ENCODE results near the gene HAGH. TPM values are rescaled to one million over a fixed set of nuclear protein-coding genes. Genes with fewer than 3 reads are reported as not detected.

The HAGH gene
- total RNA-seq, 1 experiment from 2014 or later, result 48.1 TPM

- Histone ChIP-seq H3K27me3 (replicated peaks; ENCODE audit: control insufficient read depth, insufficient read depth, low read length) (no peaks in the 10 kb centered on the region), H3K4me1 (peaks cover 8% of the 10 kb centered on the region), H3K9me3 (no peaks in the 10 kb centered on the region), H3K4me3 (ENCODE audit: low read depth, low read length) (peak within 1 kb of the TSS; percentile 93), H3K36me3 (ENCODE audit: control insufficient read depth, insufficient read depth, low read length) (no peaks in the 10 kb centered on the region)
- Mint-ChIP-seq H3K27me3 (ENCODE audit: insufficient read depth, unreplicated experiment) (no peaks in the 10 kb centered on the region), H3K4me1 (ENCODE audit: low read depth, unreplicated experiment) (no peaks in the 10 kb centered on the region), H3K9me3 (ENCODE audit: unreplicated experiment) (no peaks in the 10 kb centered on the region), H3K4me3 (ENCODE audit: unreplicated experiment) (peak within 1 kb of the TSS; percentile 78), H3K36me3 (ENCODE audit: insufficient read depth, unreplicated experiment) (peaks cover 70% of the 10 kb centered on the region), H3K27ac (ENCODE audit: unreplicated experiment) (peak within 1 kb of the TSS; percentile 58)
- TF ChIP-seq, protein P1, sequence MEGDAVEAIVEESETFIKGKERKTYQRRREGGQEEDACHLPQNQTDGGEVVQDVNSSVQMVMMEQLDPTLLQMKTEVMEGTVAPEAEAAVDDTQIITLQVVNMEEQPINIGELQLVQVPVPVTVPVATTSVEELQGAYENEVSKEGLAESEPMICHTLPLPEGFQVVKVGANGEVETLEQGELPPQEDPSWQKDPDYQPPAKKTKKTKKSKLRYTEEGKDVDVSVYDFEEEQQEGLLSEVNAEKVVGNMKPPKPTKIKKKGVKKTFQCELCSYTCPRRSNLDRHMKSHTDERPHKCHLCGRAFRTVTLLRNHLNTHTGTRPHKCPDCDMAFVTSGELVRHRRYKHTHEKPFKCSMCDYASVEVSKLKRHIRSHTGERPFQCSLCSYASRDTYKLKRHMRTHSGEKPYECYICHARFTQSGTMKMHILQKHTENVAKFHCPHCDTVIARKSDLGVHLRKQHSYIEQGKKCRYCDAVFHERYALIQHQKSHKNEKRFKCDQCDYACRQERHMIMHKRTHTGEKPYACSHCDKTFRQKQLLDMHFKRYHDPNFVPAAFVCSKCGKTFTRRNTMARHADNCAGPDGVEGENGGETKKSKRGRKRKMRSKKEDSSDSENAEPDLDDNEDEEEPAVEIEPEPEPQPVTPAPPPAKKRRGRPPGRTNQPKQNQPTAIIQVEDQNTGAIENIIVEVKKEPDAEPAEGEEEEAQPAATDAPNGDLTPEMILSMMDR (IDR thresholded peaks at IDR 0.05; ENCODE audit: insufficient read depth in 1 of 2, low read depth in 1 of 2, low read length in 1 of 2, severe bottlenecking in 1 of 2, unreplicated experiment in 1 of 2), result no peak
- intact Hi-C loops (cut with micrococcal nuclease; ENCODE audit: unreplicated experiment), result no loop called here
- no TSS peak for BruUV-seq (replicated peaks)
- DNase-seq, result no peak
- CTCF ChIA-PET, result no interaction called here
- POLR2A ChIA-PET, result interaction anchor here (2.0 kb wide), 1 partner anchor 11 kb away, joined by 18 read pairs; the partner anchor contains the start of genes NUBP2 and SPSB3
Measured at GRCh38 chr16:1771188-1771863, 55.3 kb downstream of the HAGH start, which contains the start of gene NME3. TSS of gene NME3 (minus strand) at chr16:1771543. CDS start at chr16:1771534, 9 bp downstream.

DNA sequence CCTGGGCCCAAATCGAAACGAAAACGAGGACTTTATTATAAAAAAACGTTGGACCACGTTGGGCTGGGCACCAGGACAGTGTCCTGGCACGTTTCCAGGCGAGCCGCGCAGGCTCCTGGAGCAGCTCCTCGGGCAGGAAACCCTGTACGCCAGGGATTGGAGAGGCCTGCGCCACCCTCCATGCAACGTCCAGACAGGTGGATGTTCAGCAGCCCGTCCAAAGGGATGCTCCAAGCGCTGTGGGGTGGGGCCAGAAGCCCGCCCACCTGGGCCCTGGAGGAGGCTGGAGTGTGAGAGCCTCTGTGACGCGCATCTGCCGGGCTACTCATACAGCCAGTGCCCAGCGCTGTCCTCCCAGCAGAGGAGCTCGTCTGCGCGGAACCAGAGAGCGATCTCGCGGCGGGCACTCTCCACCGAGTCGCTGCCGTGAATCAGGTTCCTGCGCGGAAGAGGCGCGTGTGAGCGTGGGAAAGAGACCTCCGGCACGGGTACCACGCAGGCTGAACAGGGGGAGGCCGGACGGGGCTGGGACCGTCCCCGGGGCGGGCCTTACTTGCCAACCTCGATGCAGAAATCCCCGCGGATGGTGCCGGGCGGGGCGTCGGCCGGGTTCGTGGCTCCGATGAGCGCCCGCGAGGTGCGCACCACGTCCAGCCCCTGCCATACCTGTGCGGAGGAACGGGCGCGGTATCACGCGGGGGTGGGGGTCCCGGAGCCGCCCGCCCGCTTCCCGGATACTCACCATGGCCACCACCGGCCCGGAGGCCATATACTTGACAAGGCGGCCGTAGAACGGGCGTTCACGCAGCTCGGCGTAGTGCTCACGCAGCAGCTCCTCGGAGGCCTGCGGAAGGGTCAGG lies 56.1 kb downstream of the HAGH start:
- Mint-ChIP-seq H3K36me3 (ENCODE audit: insufficient read depth, unreplicated experiment) (peaks cover 70% of the 10 kb centered on the region), H3K9me3 (ENCODE audit: unreplicated experiment) (no peaks in the 10 kb centered on the region), H3K4me3 (ENCODE audit: unreplicated experiment) (no peak overlapping the region), H3K4me1 (ENCODE audit: low read depth, unreplicated experiment) (no peaks in the 10 kb centered on the region), H3K27me3 (ENCODE audit: insufficient read depth, unreplicated experiment) (no peaks in the 10 kb centered on the region), H3K27ac (ENCODE audit: unreplicated experiment) (no peak overlapping the region)
- POLR2A ChIA-PET, result no interaction called here
- DNase-seq, result no peak
- no peaks in the 10 kb centered on the region for H3K36me3 ChIP-seq (ENCODE audit: control insufficient read depth, insufficient read depth, low read length)
- no TSS peak for BruUV-seq (replicated peaks)
- H3K27me3 ChIP-seq (replicated peaks; ENCODE audit: control insufficient read depth, insufficient read depth, low read length), result no peaks in the 10 kb centered on the region
- CTCF ChIA-PET, result interaction anchor here (0.5 kb wide), 1 partner anchor 398 kb away, joined by 4 read pairs; no protein-coding TSS in a partner anchor
- H3K9me3 ChIP-seq, result no peaks in the 10 kb centered on the region
- peaks cover 8% of the 10 kb centered on the region for H3K4me1 ChIP-seq
- intact Hi-C loops (cut with micrococcal nuclease; ENCODE audit: unreplicated experiment), result no loop called here
- H3K4me3 ChIP-seq (ENCODE audit: low read depth, low read length), result no peak overlapping the region
- TF ChIP-seq, protein P1 (IDR thresholded peaks at IDR 0.05; ENCODE audit: insufficient read depth in 1 of 2, low read depth in 1 of 2, low read length in 1 of 2, severe bottlenecking in 1 of 2, unreplicated experiment in 1 of 2), result no peak

GRCh38 chr16:1769402-1770300 lies 57.0 kb downstream of the HAGH start:
- TF ChIP-seq, protein P1 (IDR thresholded peaks at IDR 0.05; ENCODE audit: insufficient read depth in 1 of 2, low read depth in 1 of 2, low read length in 1 of 2, severe bottlenecking in 1 of 2, unreplicated experiment in 1 of 2), result no peak
- Mint-ChIP-seq H3K4me1 (ENCODE audit: low read depth, unreplicated experiment) (no peaks in the 10 kb centered on the region), H3K36me3 (ENCODE audit: insufficient read depth, unreplicated experiment) (peaks cover 67% of the 10 kb centered on the region), H3K27ac (ENCODE audit: unreplicated experiment) (no peak overlapping the region), H3K9me3 (ENCODE audit: unreplicated experiment) (no peaks in the 10 kb centered on the region), H3K27me3 (ENCODE audit: insufficient read depth, unreplicated experiment) (no peaks in the 10 kb centered on the region), H3K4me3 (ENCODE audit: unreplicated experiment) (no peak overlapping the region)
- no peak overlapping the region for H3K4me3 ChIP-seq (ENCODE audit: low read depth, low read length)
- BruUV-seq (replicated peaks), result no TSS peak
- no peaks in the 10 kb centered on the region for H3K9me3 ChIP-seq
- intact Hi-C loops (cut with micrococcal nuclease; ENCODE audit: unreplicated experiment), result no loop called here
- H3K27me3 ChIP-seq (replicated peaks; ENCODE audit: control insufficient read depth, insufficient read depth, low read length), result no peaks in the 10 kb centered on the region
- ChIA-PET POLR2A (interaction anchor here (0.5 kb wide), 1 partner anchor 220 kb away, joined by 3 read pairs; no protein-coding TSS in a partner anchor), CTCF (no interaction called here)
- H3K36me3 ChIP-seq (ENCODE audit: control insufficient read depth, insufficient read depth, low read length), result no peaks in the 10 kb centered on the region
- DNase-seq, result no peak
- peaks cover 6% of the 10 kb centered on the region for H3K4me1 ChIP-seq

Data from Caco-2 (cell line).